K562 (cell line): Measurements from ENCODE around the gene MDFIC2. TPM values are rescaled to one million over a fixed set of nuclear protein-coding genes. Genes with fewer than 3 reads are reported as not detected.

Source experiments
- polyA plus RNA-seq, 8 experiments: library from polyadenylated mRNA; depleted of rRNA in 4 of 8; stranded (reverse) in 5 of 8; unstranded in 3 of 8; fragments of >200 nt; fragmentation: Nextera tagmentation in 2 of 8; fragmentation: Illumina TruSeq in 1 of 8; extraction: Ambion mirVana in 2 of 8; extraction: Trizol in 1 of 8; gene quantifications; 2 replicates each; pipeline versions ENCODE4 v1.2.1 to v1.2.3, GENCODE V29; 2011 to 2014; ENCODE audit warnings: inconsistent platforms in 1 of 8, missing spikeins in 1 of 8
- total RNA-seq, 7 experiments: library from RNA; depleted of rRNA in 6 of 7; stranded (reverse); fragments of >200 nt in 6 of 7; fragmentation: Illumina TruSeq in 2 of 7; extraction: Trizol in 2 of 7; gene quantifications; 2 replicates each; pipeline versions ENCODE4 v1.2.1 to v1.2.3, GENCODE V29; 2011 to 2021; ENCODE audit warnings: low replicate concordance in 1 of 7
- TF ChIP-seq, protein P1 (sequence below), 2 experiments: fragments of 450-650 bp; IDR thresholded peaks; 2 replicates each; pipeline ENCODE4 v1.6.1; 2016; ENCODE audit warnings: mild to moderate bottlenecking in 2 of 2, borderline replicate concordance in 1 of 2, low read depth in 1 of 2, moderate library complexity in 1 of 2
- TF ChIP-seq, protein P2 (sequence below): fragments of 450-650 bp; formaldehyde crosslinking; IDR thresholded peaks from 2 replicates; pipeline ENCODE4 v1.4.0; 2020; ENCODE audit warnings: mild to moderate bottlenecking, moderate library complexity

The MDFIC2 gene
- total and polyA plus RNA-seq, 9 of the 15 experiments (the other 6 are each of a cell fraction or from before 2014, with no cell fraction given): not detected

DNA sequence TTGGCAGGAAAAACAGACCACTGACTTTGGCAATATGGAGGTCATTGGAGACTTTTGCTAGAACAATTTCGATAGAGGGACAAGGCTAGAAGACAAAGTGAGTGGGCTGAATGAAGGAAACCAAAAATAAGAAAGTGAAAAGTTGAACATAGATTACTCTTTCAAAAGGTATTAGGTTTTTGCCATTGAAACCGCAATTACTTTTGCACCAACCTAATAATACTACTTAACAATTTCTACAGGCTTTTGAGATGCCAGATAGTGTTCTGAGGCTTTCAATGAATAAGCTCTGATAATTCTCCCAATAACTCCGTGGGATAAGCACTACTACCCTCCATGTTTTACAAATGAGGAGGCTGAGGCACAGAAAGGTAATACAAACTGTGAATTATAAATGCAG, 85.0 kb downstream of the MDFIC2 start (continued):
- TF ChIP-seq, protein P1, sequence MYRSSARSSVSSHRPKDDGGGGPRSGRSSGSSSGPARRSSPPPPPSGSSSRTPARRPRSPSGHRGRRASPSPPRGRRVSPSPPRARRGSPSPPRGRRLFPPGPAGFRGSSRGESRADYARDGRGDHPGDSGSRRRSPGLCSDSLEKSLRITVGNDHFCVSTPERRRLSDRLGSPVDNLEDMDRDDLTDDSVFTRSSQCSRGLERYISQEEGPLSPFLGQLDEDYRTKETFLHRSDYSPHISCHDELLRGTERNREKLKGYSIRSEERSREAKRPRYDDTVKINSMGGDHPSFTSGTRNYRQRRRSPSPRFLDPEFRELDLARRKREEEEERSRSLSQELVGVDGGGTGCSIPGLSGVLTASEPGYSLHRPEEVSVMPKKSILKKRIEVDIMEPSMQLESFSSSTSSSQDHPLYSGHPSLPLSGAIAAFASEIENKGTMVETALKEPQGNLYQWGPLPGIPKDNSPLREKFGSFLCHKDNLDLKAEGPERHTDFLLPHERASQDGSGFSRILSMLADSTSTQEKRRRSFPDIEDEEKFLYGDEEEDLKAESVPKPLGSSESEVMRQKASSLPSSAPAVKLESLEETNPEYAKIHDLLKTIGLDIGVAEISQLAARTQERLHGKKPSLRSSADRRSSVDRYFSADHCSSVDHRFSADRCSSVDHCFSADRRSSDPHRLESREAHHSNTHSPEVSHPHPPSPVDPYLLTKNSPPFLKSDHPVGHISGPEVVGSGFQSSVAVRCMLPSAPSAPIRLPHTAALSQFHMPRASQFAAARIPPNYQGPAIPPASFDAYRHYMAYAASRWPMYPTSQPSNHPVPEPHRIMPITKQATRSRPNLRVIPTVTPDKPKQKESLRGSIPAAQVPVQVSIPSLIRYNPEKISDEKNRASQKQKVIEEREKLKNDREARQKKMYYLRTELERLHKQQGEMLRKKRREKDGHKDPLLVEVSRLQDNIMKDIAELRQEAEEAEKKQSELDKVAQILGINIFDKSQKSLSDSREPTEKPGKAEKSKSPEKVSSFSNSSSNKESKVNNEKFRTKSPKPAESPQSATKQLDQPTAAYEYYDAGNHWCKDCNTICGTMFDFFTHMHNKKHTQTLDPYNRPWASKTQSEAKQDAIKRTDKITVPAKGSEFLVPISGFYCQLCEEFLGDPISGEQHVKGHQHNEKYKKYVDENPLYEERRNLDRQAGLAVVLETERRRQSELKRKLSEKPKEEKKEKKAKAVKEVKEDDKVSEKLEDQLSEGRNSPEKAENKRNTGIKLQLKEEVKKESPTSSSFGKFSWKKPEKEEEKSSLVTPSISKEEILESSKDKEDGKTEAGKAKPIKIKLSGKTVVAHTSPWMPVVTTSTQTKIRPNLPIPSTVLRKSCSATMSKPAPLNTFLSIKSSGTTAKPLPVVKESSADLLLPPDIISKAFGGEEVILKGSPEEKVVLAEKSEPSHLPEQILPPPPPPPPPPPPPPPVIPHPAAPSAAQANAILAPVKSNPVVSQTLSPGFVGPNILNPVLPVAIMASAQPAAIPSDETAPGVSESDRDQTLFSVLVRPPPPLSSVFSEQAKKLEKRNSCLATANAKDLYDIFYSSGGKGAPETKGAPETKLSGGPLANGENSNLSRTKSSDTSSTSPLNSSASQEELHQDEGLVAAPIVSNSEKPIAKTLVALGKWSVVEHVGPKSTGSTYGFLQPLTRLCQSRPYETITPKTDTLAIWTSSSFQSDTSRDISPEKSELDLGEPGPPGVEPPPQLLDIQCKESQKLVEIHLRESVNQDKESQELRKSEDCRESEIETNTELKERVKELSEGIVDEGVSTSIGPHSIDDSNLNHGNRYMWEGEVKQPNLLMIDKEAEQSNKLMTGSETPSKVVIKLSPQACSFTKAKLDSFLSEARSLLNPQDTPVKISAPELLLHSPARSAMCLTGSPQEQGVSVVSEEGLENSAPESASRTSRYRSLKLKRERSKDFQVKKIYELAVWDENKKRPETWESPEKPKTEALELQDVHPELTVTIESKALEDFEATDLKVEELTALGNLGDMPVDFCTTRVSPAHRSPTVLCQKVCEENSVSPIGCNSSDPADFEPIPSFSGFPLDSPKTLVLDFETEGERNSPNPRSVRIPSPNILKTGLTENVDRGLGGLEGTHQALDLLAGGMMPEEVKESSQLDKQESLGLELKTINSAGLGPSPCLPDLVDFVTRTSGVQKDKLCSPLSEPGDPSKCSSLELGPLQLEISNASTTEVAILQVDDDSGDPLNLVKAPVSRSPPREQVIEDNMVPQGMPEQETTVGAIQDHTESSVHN (IDR thresholded peaks at IDR 0.05; ENCODE audit: borderline replicate concordance in 1 of 2, low read depth in 1 of 2): no peak
- TF ChIP-seq, protein P2, sequence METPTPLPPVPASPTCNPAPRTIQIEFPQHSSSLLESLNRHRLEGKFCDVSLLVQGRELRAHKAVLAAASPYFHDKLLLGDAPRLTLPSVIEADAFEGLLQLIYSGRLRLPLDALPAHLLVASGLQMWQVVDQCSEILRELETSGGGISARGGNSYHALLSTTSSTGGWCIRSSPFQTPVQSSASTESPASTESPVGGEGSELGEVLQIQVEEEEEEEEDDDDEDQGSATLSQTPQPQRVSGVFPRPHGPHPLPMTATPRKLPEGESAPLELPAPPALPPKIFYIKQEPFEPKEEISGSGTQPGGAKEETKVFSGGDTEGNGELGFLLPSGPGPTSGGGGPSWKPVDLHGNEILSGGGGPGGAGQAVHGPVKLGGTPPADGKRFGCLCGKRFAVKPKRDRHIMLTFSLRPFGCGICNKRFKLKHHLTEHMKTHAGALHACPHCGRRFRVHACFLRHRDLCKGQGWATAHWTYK (CRISPR knock-in tag): no peak
